Colonic mucosa (tissue), 4 donors: ENCODE data around the gene COL24A1. TPM values are rescaled to one million over a fixed set of nuclear protein-coding genes. Genes with fewer than 3 reads are reported as not detected.

Experiments used
- DNase-seq: peaks from one replicate; pipeline ENCODE4 v3.0.0-alpha.2; 2020
- H3K27ac ChIP-seq: fragments of 200-600 bp; one replicate; pipeline ENCODE4 v1.8.0; 2021
- H3K27me3 ChIP-seq: fragments of 200-600 bp; one replicate; pipeline ENCODE4 v1.8.0; 2021
- H3K36me3 ChIP-seq: fragments of 200-600 bp; one replicate; pipeline ENCODE4 v1.8.0; 2021
- H3K4me1 ChIP-seq: fragments of 200-600 bp; one replicate; pipeline ENCODE4 v1.8.0; 2021; ENCODE audit warnings: mild to moderate bottlenecking
- H3K4me3 ChIP-seq: fragments of 200-600 bp; one replicate; pipeline ENCODE4 v1.8.0; 2021
- H3K9ac ChIP-seq, 2 donors: one replicate each; pipeline ENCODE4 v1.7.0; 2013; ENCODE audit warnings: control low read depth in 2 of 2, low read depth in 2 of 2, low read length in 2 of 2
- H3K9me3 ChIP-seq: fragments of 200-600 bp; one replicate; pipeline ENCODE4 v1.8.0; 2021
- CTCF ChIP-seq: fragments of 200-600 bp; IDR thresholded peaks from one replicate; pipeline ENCODE4 v1.8.0; 2022; ENCODE audit warnings: antibody characterized with exemption, mild to moderate bottlenecking
- intact Hi-C: fragments of 100-400 bp; cut with DNase I; formaldehyde crosslinking; loops from one replicate; pipeline ENCODE4 v1.14.1; 2022
- total RNA-seq, 2 donors: library from RNA; stranded (reverse); fragmentation: NEBNext Ultra II Directional in 1 of 2; extraction: Animal tissue kit (Norgen Biotek cat#: 25700) in 1 of 2; gene quantifications; one replicate each; pipeline ENCODE4 v1.2.1, GENCODE V29; 2021
- donor health status: healthy.
- donor health status: DM: no; HTN: no; CAD: no.
- donor health status: DM: no; HTN: no; CAD: no.

Gene COL24A1
- total RNA-seq, 2 donors from 2014 or later, result 0.02 to 0.40 TPM

- H3K9ac ChIP-seq, result no peak overlapping the region
- H3K27ac ChIP-seq, result no peak overlapping the region
- intact Hi-C loops, result no loop called here
- no peaks in the 10 kb centered on the region for H3K27me3 ChIP-seq
- TF ChIP-seq CTCF, result no peak
- no peak overlapping the region for H3K4me3 ChIP-seq
- no peaks in the 10 kb centered on the region for H3K4me1 ChIP-seq
- H3K9me3 ChIP-seq, result no peaks in the 10 kb centered on the region
- no peaks in the 10 kb centered on the region for H3K36me3 ChIP-seq
- no peak for DNase-seq
Measured at GRCh38 chr1:85992791-85993190, 163.8 kb downstream of the COL24A1 start.

GRCh38 chr1:85991261-85991660 is 165.3 kb downstream of the COL24A1 start:
- intact Hi-C loops, result no loop called here
- H3K36me3 ChIP-seq, result no peaks in the 10 kb centered on the region
- H3K27ac ChIP-seq, result no peak overlapping the region
- H3K4me3 ChIP-seq, result no peak overlapping the region
- no peak overlapping the region for H3K9ac ChIP-seq
- H3K4me1 ChIP-seq, result no peaks in the 10 kb centered on the region
- no peak for TF ChIP-seq CTCF
- no peaks in the 10 kb centered on the region for H3K27me3 ChIP-seq
- DNase-seq, result no peak
- H3K9me3 ChIP-seq, result no peaks in the 10 kb centered on the region

GRCh38 chr1:85984636-85985035 is 171.9 kb downstream of the COL24A1 start:
- no peak overlapping the region for H3K4me3 ChIP-seq
- no peaks in the 10 kb centered on the region for H3K9me3 ChIP-seq
- no peak for DNase-seq
- intact Hi-C loops, result no loop called here
- H3K36me3 ChIP-seq, result no peaks in the 10 kb centered on the region
- H3K27ac ChIP-seq, result no peak overlapping the region
- TF ChIP-seq CTCF, result no peak
- H3K9ac ChIP-seq, result no peak overlapping the region
- H3K27me3 ChIP-seq, result no peaks in the 10 kb centered on the region
- no peaks in the 10 kb centered on the region for H3K4me1 ChIP-seq

GRCh38 chr1:85983316-85983715 is 173.3 kb downstream of the COL24A1 start:
- Histone ChIP-seq H3K27ac (no peak overlapping the region), H3K27me3 (no peaks in the 10 kb centered on the region), H3K9ac (no peak overlapping the region), H3K9me3 (no peaks in the 10 kb centered on the region), H3K36me3 (no peaks in the 10 kb centered on the region), H3K4me1 (no peaks in the 10 kb centered on the region), H3K4me3 (no peak overlapping the region)
- no peak for TF ChIP-seq CTCF
- intact Hi-C loops, result no loop called here
- no peak for DNase-seq

GRCh38 chr1:85976516-85977205 is 179.9 kb downstream of the COL24A1 start:
- H3K36me3 ChIP-seq, result no peaks in the 10 kb centered on the region
- no peak overlapping the region for H3K27ac ChIP-seq
- no peaks in the 10 kb centered on the region for H3K27me3 ChIP-seq
- TF ChIP-seq CTCF, result no peak
- no peak overlapping the region for H3K9ac ChIP-seq
- no peaks in the 10 kb centered on the region for H3K4me1 ChIP-seq
- intact Hi-C loops, result no loop called here
- DNase-seq, result no peak
- no peaks in the 10 kb centered on the region for H3K9me3 ChIP-seq
- H3K4me3 ChIP-seq, result no peak overlapping the region
